Stimulated activated CD8-positive, alpha-beta memory T cell treated with anti-CD3 and anti-CD28 coated beads, Interleukin-7, amount 100 ng/mL, for 24 hours (primary cell): ENCODE results near the gene ENAH.
"Not testable (repeated sequence)": the region's sequence is repeated elsewhere in the genome, so short reads cannot be mapped to it uniquely, and the experiment has no call there.

Experiments
- DNase-seq: peaks from one replicate; pipeline ENCODE4 v3.0.0-alpha.2; 2020; ENCODE audit warnings: low read depth

Gene ENAH

GRCh38 chr1:225674381-225674780, 21.5 kb upstream of the ENAH start:
- DNase-seq = no peak

- DNase-seq = no peak
Measured at GRCh38 chr1:225670806-225671733, 18.1 kb upstream of the ENAH start.

- DNase-seq = no peak
Measured at GRCh38 chr1:225670356-225670755, 17.4 kb upstream of the ENAH start.

GRCh38 chr1:225668222-225668621, 15.3 kb upstream of the ENAH start:
- DNase-seq = no peak

- DNase-seq = no peak
Measured at GRCh38 chr1:225667362-225667761, 14.4 kb upstream of the ENAH start.

GRCh38 chr1:225666495-225666894, 13.6 kb upstream of the ENAH start:
- no peak for DNase-seq

GRCh38 chr1:225664762-225665161, 11.8 kb upstream of the ENAH start:
- no peak for DNase-seq

- DNase-seq = no peak
Measured at GRCh38 chr1:225662155-225662554, 9.2 kb upstream of the ENAH start.

- no peak for DNase-seq
Measured at GRCh38 chr1:225660544-225660946, 7.6 kb upstream of the ENAH start.

- no peak for DNase-seq
Measured at GRCh38 chr1:225658041-225658440, 5.1 kb upstream of the ENAH start.

- no peak for DNase-seq
Measured at GRCh38 chr1:225657462-225657989, 4.6 kb upstream of the ENAH start.

GRCh38 chr1:225656259-225656655, 3.3 kb upstream of the ENAH start:
- not testable (repeated sequence) for DNase-seq

GRCh38 chr1:225655509-225656258, 2.8 kb upstream of the ENAH start:
- DNase-seq = no peak

- no peak for DNase-seq
Measured at GRCh38 chr1:225654688-225655508, 2.0 kb upstream of the ENAH start.

- no peak for DNase-seq
Measured at GRCh38 chr1:225654277-225654597, 1.3 kb upstream of the ENAH start.

GRCh38 chr1:225653463-225654276, 747 bp upstream of the ENAH start:
- DNase-seq = no peak

- DNase-seq = no peak
Measured at GRCh38 chr1:225651872-225652728, 823 bp downstream of the ENAH start.

- DNase-seq = no peak
Measured at GRCh38 chr1:225651376-225651871, 1.5 kb downstream of the ENAH start.

GRCh38 chr1:225650179-225650578, 2.7 kb downstream of the ENAH start:
- no peak for DNase-seq
